Measurements from ENCODE around the gene TRAF3IP3. TPM values are rescaled to one million over a fixed set of nuclear protein-coding genes. Genes with fewer than 3 reads are reported as not detected.

The TRAF3IP3 gene, protein sequence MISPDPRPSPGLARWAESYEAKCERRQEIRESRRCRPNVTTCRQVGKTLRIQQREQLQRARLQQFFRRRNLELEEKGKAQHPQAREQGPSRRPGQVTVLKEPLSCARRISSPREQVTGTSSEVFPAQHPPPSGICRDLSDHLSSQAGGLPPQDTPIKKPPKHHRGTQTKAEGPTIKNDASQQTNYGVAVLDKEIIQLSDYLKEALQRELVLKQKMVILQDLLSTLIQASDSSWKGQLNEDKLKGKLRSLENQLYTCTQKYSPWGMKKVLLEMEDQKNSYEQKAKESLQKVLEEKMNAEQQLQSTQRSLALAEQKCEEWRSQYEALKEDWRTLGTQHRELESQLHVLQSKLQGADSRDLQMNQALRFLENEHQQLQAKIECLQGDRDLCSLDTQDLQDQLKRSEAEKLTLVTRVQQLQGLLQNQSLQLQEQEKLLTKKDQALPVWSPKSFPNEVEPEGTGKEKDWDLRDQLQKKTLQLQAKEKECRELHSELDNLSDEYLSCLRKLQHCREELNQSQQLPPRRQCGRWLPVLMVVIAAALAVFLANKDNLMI
- total RNA-seq = 1 to 10 TPM in 3 of 4 donors, under 1 TPM in 1; 0.77 to 5.7 (median 3.5) TPM

GRCh38 chr1:209755926-209756614, at the start of gene TRAF3IP3:
Gene TRAF3IP3 (plus strand): TSS chr1:209756053. CDS start chr1:209760040, 3,987 bp downstream.
- Histone ChIP-seq H3K36me3 (no peaks in the 10 kb centered on the region), H3K4me3 (peak within 1 kb of the TSS in 1 of 2 donors; percentile 12), H3K9me3 (no peaks in the 10 kb centered on the region), H3K27me3 (no peaks in the 10 kb centered on the region), H3K27ac (peak within 1 kb of the TSS in 1 of 4 donors; percentile 22), H3K4me1 (peaks cover 0 to 2% (median 0%) of the 10 kb centered on the region in 3 donors)
- WGBS, 2 donors (ENCODE audit: low coverage in 1 of 2) = 56 to 91% methylated on average over 4 to 5 of the region's 10 CpGs
- ATAC-seq = no peak
- TF ChIP-seq POLR2AphosphoS5 (IDR thresholded peaks at IDR 0.05) = no peak
- TF ChIP-seq, protein P1, sequence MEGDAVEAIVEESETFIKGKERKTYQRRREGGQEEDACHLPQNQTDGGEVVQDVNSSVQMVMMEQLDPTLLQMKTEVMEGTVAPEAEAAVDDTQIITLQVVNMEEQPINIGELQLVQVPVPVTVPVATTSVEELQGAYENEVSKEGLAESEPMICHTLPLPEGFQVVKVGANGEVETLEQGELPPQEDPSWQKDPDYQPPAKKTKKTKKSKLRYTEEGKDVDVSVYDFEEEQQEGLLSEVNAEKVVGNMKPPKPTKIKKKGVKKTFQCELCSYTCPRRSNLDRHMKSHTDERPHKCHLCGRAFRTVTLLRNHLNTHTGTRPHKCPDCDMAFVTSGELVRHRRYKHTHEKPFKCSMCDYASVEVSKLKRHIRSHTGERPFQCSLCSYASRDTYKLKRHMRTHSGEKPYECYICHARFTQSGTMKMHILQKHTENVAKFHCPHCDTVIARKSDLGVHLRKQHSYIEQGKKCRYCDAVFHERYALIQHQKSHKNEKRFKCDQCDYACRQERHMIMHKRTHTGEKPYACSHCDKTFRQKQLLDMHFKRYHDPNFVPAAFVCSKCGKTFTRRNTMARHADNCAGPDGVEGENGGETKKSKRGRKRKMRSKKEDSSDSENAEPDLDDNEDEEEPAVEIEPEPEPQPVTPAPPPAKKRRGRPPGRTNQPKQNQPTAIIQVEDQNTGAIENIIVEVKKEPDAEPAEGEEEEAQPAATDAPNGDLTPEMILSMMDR (IDR thresholded peaks at IDR 0.05) = no peak
- TF ChIP-seq EP300 (IDR thresholded peaks at IDR 0.05) = no peak
- no peak for TF ChIP-seq POLR2A (IDR thresholded peaks at IDR 0.05)

DNA sequence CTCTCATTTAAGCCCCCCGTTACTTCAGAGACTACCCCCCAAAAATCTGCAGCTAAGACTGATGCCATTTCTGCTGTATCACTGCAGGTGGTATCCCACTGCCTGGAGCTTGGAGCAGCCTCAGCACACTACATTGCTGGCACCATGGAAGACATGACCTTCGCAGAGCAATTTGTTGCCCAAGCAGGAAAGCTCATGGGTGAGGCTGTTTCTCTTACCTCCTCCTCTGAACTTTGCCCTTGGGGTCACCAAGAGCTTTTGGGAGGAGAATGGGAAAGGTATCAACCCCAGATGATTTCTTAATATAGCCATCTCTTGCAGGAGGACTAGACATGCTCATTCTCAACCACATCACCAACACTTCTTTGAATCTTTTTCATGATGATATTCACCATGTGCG, 49.2 kb upstream of the TRAF3IP3 start:
- Histone ChIP-seq H3K27ac (no peak overlapping the region), H3K9me3 (no peaks in the 10 kb centered on the region), H3K4me1 (no peaks in the 10 kb centered on the region), H3K36me3 (no peaks in the 10 kb centered on the region), H3K27me3 (peaks cover 5% of the 10 kb centered on the region), H3K4me3 (no peak overlapping the region)
- 97 to 100% methylated on average over 1 to 3 of the region's 3 CpGs for WGBS, 2 donors (ENCODE audit: low coverage in 1 of 2)
- TF ChIP-seq, protein P1 (IDR thresholded peaks at IDR 0.05) = no peak
- TF ChIP-seq EP300 (IDR thresholded peaks at IDR 0.05) (no peak), POLR2AphosphoS5 (IDR thresholded peaks at IDR 0.05) (no peak), POLR2A (IDR thresholded peaks at IDR 0.05) (no peak)
- ATAC-seq = no peak

DNA sequence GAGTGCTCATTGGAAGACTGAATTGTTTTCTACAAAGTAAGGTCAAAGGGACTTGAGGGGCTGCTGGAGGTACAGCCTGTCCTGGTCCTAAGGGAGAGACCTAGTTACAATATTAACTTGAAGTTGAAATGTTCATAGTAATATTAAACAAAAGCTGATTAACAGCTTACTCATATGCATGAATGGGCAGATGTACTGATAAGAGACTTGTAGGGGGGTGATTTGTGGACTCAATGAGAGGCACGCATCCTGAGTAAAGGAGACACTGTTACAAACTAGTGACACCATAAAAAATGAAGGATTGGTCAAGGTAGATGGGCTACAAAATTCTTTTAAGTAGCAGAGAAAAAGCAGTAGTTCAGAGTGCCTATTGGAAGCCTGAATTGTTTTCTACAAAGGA, 48.5 kb upstream of the TRAF3IP3 start:
- no peaks in the 10 kb centered on the region for H3K36me3 ChIP-seq
- H3K27ac ChIP-seq = no peak overlapping the region
- H3K4me1 ChIP-seq = no peaks in the 10 kb centered on the region
- WGBS, 2 donors (ENCODE audit: low coverage in 1 of 2) = 62 to 93% methylated on average over 1 of the region's 1 CpG
- TF ChIP-seq POLR2AphosphoS5 (IDR thresholded peaks at IDR 0.05) = no peak
- TF ChIP-seq EP300 (IDR thresholded peaks at IDR 0.05) = no peak
- TF ChIP-seq, protein P1 (IDR thresholded peaks at IDR 0.05) = no peak
- TF ChIP-seq POLR2A (IDR thresholded peaks at IDR 0.05) = no peak
- H3K27me3 ChIP-seq = peaks cover 5% of the 10 kb centered on the region
- no peaks in the 10 kb centered on the region for H3K9me3 ChIP-seq
- H3K4me3 ChIP-seq = no peak overlapping the region
- no peak for ATAC-seq

DNA sequence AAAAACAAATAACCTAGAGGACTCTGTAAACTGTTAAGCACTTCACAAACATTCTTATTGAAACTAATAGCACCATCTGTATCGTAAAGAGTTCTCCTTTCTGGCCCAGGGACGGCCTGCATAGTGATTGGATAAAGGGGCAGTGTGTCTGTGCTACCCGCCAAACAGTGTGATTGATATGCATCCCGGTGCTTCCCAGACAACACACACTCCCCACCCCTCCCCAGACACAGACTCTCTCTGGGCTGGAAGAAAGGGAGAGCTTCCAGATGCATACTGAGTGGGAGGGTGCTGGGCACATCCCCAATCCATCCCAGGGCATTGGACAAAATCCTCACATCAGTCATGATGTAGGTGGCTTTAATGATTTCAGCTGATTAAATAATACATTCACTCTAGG, 47.6 kb upstream of the TRAF3IP3 start:
- H3K4me1 ChIP-seq = no peaks in the 10 kb centered on the region
- peaks cover 5% of the 10 kb centered on the region for H3K27me3 ChIP-seq
- H3K9me3 ChIP-seq = no peaks in the 10 kb centered on the region
- ATAC-seq = no peak
- TF ChIP-seq POLR2AphosphoS5 (IDR thresholded peaks at IDR 0.05) (no peak), POLR2A (IDR thresholded peaks at IDR 0.05) (no peak), EP300 (IDR thresholded peaks at IDR 0.05) (no peak)
- TF ChIP-seq, protein P1 (IDR thresholded peaks at IDR 0.05) = no peak
- no peaks in the 10 kb centered on the region for H3K36me3 ChIP-seq
- H3K4me3 ChIP-seq = no peak overlapping the region
- no peak overlapping the region for H3K27ac ChIP-seq
- WGBS, 2 donors (ENCODE audit: low coverage in 1 of 2) = 51 to 100% methylated on average over 1 to 3 of the region's 4 CpGs
